ENCODE measurements around the gene PLXNC1. TPM values are rescaled to one million over a fixed set of nuclear protein-coding genes. Genes with fewer than 3 reads are reported as not detected.

PLXNC1 gene
- polyA plus RNA-seq, 1 donor (not counting 4 experiments of a cell fraction or from before 2014, with no cell fraction given) = 0.17 TPM

- Histone ChIP-seq H3K4me2 (ENCODE audit: control insufficient read depth, extremely low read depth, insufficient read depth, low read depth, low read length) (no peak overlapping the region), H3K36me3 (ENCODE audit: control insufficient read depth in 2 of 2, extremely low read depth in 1 of 2, insufficient read depth in 2 of 2, low read length in 2 of 2) (no peaks in the 10 kb centered on the region), H3K27me3 (ENCODE audit: control insufficient read depth, extremely low read depth, insufficient read depth, low read length) (peaks cover 3% of the 10 kb centered on the region), H3K9ac (ENCODE audit: control insufficient read depth, extremely low read depth, insufficient read depth, low read length) (no peak overlapping the region), H3K4me3 (ENCODE audit: control insufficient read depth in 2 of 3, extremely low read depth in 1 of 3, insufficient read depth in 2 of 3, low read depth in 1 of 3, low read length in 3 of 3) (no peak overlapping the region), H4K20me1 (ENCODE audit: control insufficient read depth, extremely low read depth, insufficient read depth, low read length) (no peaks in the 10 kb centered on the region), H2AFZ (ENCODE audit: control insufficient read depth, low read length) (no peak overlapping the region), H3K27ac (ENCODE audit: control insufficient read depth, insufficient read depth, low read length) (no peak overlapping the region), H3K4me1 (ENCODE audit: control insufficient read depth, extremely low read depth, insufficient read depth, low read length) (peaks cover 9% of the 10 kb centered on the region), H3K79me2 (ENCODE audit: control insufficient read depth, insufficient read depth, low read length) (no peaks in the 10 kb centered on the region), H3K9me3 (ENCODE audit: control insufficient read depth, low read depth, low read length) (no peaks in the 10 kb centered on the region), H3K9me1 (ENCODE audit: control insufficient read depth, extremely low read depth, insufficient read depth, low read length) (no peaks in the 10 kb centered on the region)
- FAIRE-seq (no peak), DNase-seq (ENCODE audit: low read depth, low spot score) (no peak)
- no peak for TF ChIP-seq EZH2 (IDR thresholded peaks at IDR 0.05; ENCODE audit: low read length)
- TF ChIP-seq CTCF (optimal IDR thresholded peaks at IDR 0.05 in 1 of 3, IDR thresholded peaks at IDR 0.05 in 1 of 3, conservative IDR thresholded peaks at IDR 0.05 in 1 of 3; ENCODE audit: extremely low read depth in 1 of 3, insufficient read depth in 2 of 3, low read length in 3 of 3) = no peak
- dilution Hi-C loops (cut with MboI; ENCODE audit: extremely low pct_ligation_motif_present, low sequenced_read_pairs) = no loop called here
Observed at GRCh38 chr12:94260717-94261116, 112.3 kb downstream of the PLXNC1 start.

DNA sequence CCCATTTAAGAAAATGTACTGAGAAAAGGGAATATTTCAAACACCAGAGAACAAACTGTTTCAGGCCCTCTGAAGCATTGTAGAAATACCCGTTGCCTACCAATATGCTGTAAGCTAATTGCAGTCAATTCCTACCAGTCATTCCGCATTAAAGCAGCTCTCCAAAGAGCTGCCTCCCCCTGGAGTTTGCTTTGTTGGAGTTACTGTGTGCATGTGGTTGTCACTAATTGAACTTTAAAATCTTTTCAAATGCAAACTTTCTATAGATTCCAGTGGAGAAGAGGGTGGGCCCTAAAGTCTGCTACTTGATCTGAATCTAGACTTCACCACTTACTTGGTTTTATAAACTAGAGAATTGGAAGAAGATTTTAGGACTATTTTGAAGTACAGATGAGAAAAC lies 112.7 kb downstream of the PLXNC1 start:
- Histone ChIP-seq H2AFZ (ENCODE audit: control insufficient read depth, low read length) (no peak overlapping the region), H3K4me1 (ENCODE audit: control insufficient read depth, extremely low read depth, insufficient read depth, low read length) (peaks cover 9% of the 10 kb centered on the region), H3K9me3 (ENCODE audit: control insufficient read depth, low read depth, low read length) (no peaks in the 10 kb centered on the region), H3K27me3 (ENCODE audit: control insufficient read depth, extremely low read depth, insufficient read depth, low read length) (peaks cover 3% of the 10 kb centered on the region), H3K79me2 (ENCODE audit: control insufficient read depth, insufficient read depth, low read length) (no peaks in the 10 kb centered on the region), H3K27ac (ENCODE audit: control insufficient read depth, insufficient read depth, low read length) (no peak overlapping the region), H3K9ac (ENCODE audit: control insufficient read depth, extremely low read depth, insufficient read depth, low read length) (no peak overlapping the region), H3K36me3 (ENCODE audit: control insufficient read depth in 2 of 2, extremely low read depth in 1 of 2, insufficient read depth in 2 of 2, low read length in 2 of 2) (no peaks in the 10 kb centered on the region), H3K4me3 (ENCODE audit: control insufficient read depth in 2 of 3, extremely low read depth in 1 of 3, insufficient read depth in 2 of 3, low read depth in 1 of 3, low read length in 3 of 3) (no peak overlapping the region), H4K20me1 (ENCODE audit: control insufficient read depth, extremely low read depth, insufficient read depth, low read length) (no peaks in the 10 kb centered on the region), H3K9me1 (ENCODE audit: control insufficient read depth, extremely low read depth, insufficient read depth, low read length) (no peaks in the 10 kb centered on the region), H3K4me2 (ENCODE audit: control insufficient read depth, extremely low read depth, insufficient read depth, low read depth, low read length) (no peak overlapping the region)
- FAIRE-seq = no peak
- no peak for DNase-seq (ENCODE audit: low read depth, low spot score)
- dilution Hi-C loops (cut with MboI; ENCODE audit: extremely low pct_ligation_motif_present, low sequenced_read_pairs) = no loop called here
- TF ChIP-seq EZH2 (IDR thresholded peaks at IDR 0.05; ENCODE audit: low read length) (no peak), CTCF (optimal IDR thresholded peaks at IDR 0.05 in 1 of 3, IDR thresholded peaks at IDR 0.05 in 1 of 3, conservative IDR thresholded peaks at IDR 0.05 in 1 of 3; ENCODE audit: extremely low read depth in 1 of 3, insufficient read depth in 2 of 3, low read length in 3 of 3) (no peak)
